Measurements from ENCODE around the gene HHAT. TPM values are rescaled to one million over a fixed set of nuclear protein-coding genes. Genes with fewer than 3 reads are reported as not detected.

HHAT gene
- total and polyA plus RNA-seq, 5 donors = 1.6 to 2.8 (median 2.3) TPM

DNA sequence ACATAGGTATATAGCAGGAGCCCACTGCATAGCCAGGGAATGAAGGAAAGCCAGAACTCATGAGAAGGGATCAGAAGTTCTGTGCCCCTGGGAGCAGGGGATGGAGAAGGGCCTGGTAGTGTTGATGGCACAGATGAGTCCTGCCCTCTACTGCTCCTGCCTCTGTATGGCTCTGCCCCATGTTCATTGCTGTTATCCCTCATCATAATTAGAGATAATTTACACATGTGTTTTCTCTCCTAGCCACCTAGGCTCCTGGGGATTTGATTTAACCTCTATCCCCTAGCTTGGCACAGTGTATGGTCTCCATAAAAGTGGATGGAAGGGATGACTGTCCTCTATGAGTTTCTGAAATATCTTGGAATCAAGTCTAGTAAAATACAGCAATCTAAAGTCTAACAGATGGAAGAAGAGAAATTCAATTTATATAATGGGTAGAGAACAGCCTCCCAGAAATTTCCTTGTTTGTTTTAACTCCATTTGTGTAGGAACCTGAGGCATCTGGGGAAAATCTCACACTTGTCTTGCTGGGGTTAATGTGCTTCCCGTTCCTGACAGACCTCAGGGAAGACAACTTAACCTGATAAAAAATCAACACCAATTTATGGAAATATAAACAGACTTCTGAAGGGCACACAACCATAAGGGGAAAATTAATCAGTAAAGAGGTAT lies 393.8 kb downstream of the HHAT start:
- 33% methylated on average over 1 of the region's 1 CpG for whole genome bisulfite sequencing
- DNase-seq (no peak), ATAC-seq (no peak)
- no peaks in the 10 kb centered on the region for H3K27me3 ChIP-seq (ENCODE audit: control insufficient read depth, insufficient read depth)
- no peak overlapping the region for H3K4me3 ChIP-seq (ENCODE audit: low read length)
- no peak overlapping the region for H3K27ac ChIP-seq (ENCODE audit: low read length)
- intact Hi-C loops (cut with DNase I) = no loop called here
- H3K4me1 ChIP-seq (ENCODE audit: control insufficient read depth, insufficient read depth, low read length) = no peaks in the 10 kb centered on the region
- no peaks in the 10 kb centered on the region for H3K9me3 ChIP-seq (ENCODE audit: control insufficient read depth, low read length)

DNA sequence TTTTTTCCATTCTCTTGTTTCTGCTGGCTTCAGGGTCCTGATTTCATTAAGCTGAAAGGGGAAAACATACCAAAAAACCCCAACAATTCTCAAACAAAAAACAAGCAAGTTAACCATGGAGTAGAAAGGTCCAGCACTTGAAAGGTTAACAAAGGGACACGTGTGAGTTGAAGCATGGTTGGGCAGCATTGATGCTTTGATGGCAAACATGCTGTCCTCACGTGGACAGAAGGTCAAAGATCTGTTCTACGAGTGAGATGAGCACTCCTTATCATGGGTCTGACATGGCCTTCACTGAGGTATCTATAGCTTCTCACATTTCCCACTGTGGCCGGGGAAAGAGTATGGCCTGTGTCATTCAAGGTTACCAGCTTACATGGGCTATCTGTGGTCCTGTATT lies 394.9 kb downstream of the HHAT start:
- no peak for ATAC-seq
- 17% methylated on average over 4 of the region's 4 CpGs for WGBS
- H3K27me3 ChIP-seq (ENCODE audit: control insufficient read depth, insufficient read depth) = no peaks in the 10 kb centered on the region
- no peak overlapping the region for H3K4me3 ChIP-seq (ENCODE audit: low read length)
- no peaks in the 10 kb centered on the region for H3K9me3 ChIP-seq (ENCODE audit: control insufficient read depth, low read length)
- no peaks in the 10 kb centered on the region for H3K4me1 ChIP-seq (ENCODE audit: control insufficient read depth, insufficient read depth, low read length)
- H3K27ac ChIP-seq (ENCODE audit: low read length) = no peak overlapping the region
- intact Hi-C loops (cut with DNase I) = no loop called here
- DNase-seq = no peak

DNA sequence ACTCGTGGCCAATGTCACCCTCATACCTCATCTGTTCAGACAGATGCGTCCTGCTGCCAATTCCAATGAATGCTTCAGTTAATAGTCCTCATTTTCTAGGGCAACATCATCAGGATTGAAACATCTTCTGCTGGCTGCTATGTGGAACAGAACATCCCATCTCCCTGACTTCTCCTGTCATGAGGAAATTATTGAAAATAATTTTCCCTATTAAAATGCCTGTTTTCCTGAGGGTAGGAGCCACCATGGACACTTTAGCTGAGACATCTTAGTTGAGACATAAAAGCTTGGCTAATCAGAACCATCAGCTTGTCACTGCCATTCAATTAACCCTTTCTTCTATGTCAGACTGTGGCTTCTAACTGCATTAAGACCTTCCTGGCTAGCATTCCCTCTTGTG lies 396.1 kb downstream of the HHAT start:
- Histone ChIP-seq H3K9me3 (ENCODE audit: control insufficient read depth, low read length) (no peaks in the 10 kb centered on the region), H3K4me3 (ENCODE audit: low read length) (no peak overlapping the region), H3K4me1 (ENCODE audit: control insufficient read depth, insufficient read depth, low read length) (no peaks in the 10 kb centered on the region), H3K27ac (ENCODE audit: low read length) (no peak overlapping the region), H3K27me3 (ENCODE audit: control insufficient read depth, insufficient read depth) (no peaks in the 10 kb centered on the region)
- ATAC-seq (no peak), DNase-seq (no peak)
- intact Hi-C loops (cut with DNase I) = no loop called here
- WGBS = 79% methylated on average over 2 of the region's 2 CpGs

Other genes with a start within 250 kb of the HHAT start
- gene SERTAD4, start 96.1 kb upstream of the HHAT start, total RNA-seq = 10 to 100 TPM in 3 of 4 donors, 1 to 10 TPM in 1; 9.5 to 16.4 (median 13.0) TPM
- gene SERTAD4, start 96.1 kb upstream of the HHAT start, polyA plus RNA-seq = 1.9 TPM

All from right cardiac atrium (tissue), 5 donors.